GM19025 (cell line): ENCODE measurements around the gene GCKR.
A peak's percentile ranks its signal among the peaks of the same experiment; 100 is the strongest.

Experiments
- ATAC-seq: cut with Tn5 transposase; IDR thresholded peaks from one replicate; pipeline ENCODE4 v1.9.1; 2021; ENCODE audit warnings: mild to moderate bottlenecking, low read depth, moderate library complexity; ENCODE audit not compliant: unreplicated experiment

The GCKR gene, protein sequence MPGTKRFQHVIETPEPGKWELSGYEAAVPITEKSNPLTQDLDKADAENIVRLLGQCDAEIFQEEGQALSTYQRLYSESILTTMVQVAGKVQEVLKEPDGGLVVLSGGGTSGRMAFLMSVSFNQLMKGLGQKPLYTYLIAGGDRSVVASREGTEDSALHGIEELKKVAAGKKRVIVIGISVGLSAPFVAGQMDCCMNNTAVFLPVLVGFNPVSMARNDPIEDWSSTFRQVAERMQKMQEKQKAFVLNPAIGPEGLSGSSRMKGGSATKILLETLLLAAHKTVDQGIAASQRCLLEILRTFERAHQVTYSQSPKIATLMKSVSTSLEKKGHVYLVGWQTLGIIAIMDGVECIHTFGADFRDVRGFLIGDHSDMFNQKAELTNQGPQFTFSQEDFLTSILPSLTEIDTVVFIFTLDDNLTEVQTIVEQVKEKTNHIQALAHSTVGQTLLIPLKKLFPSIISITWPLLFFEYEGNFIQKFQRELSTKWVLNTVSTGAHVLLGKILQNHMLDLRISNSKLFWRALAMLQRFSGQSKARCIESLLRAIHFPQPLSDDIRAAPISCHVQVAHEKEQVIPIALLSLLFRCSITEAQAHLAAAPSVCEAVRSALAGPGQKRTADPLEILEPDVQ

DNA sequence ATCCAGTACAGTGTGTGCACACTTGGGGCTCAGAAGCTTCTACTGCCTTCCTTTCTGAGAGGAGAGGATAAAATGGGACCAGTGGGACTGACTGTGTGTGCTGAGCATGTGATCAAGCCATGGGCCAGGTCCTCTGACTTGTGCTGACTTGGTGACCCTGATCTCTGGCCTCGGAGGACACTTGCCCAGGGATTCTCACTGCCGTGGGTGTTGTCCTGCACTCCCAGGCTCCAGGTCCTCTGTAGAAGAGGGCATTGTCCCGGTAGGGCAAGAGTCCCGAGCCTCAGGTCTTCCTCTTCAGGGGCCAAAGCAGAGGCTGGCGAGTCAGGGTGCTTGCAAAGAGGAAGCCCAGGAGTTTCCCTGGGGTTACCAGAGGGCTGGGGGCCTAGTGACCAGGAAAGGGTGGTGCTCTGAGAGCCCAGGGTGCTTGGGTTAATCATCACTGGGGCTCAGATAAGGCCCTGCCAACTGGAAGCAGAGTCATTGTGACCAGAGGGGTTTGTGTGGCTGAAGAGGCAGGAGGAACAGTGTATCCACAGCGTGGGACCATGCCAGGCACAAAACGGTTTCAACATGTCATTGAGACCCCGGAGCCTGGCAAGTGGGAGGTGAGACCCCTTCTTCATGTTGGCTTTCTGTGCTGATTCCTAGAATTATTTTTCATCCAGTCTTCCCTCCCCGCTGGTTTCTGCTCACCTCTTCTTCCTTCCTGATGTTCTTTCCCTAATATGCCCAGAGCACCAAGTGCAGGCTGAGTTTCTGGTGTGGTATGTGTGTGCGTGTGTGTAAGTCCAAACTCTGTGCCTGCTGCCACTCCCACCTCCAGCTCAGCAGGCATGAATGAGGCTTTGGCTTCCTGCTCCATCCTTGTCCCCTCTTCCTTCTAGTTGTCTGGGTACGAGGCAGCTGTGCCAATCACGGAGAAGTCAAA is at the start of gene GCKR:
GCKR (plus strand) TSS at position 483 of the 931 bp plus-strand sequence; CDS start at position 549, 66 bp downstream.
- no peak for ATAC-seq

DNA sequence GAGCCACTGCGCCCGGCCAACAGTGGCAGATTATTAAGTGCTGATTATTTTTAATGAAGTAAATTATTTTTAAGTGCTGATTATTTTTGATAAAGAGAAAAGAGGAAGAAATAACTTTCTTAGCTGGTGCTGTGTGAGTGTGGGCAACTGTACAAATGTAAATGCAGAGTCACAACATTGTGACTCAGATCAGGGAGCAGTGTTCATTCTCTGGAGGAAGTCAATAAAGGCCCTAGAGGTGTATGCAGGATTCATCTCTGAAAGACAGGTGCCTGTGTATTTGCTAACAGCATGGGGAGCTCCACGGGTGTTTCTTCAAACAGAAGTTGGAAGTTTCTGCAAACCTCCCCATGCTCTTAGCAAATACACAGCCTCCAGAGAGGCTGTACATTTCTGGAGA is 48.3 kb upstream of the GCKR start:
- no peak for ATAC-seq

DNA sequence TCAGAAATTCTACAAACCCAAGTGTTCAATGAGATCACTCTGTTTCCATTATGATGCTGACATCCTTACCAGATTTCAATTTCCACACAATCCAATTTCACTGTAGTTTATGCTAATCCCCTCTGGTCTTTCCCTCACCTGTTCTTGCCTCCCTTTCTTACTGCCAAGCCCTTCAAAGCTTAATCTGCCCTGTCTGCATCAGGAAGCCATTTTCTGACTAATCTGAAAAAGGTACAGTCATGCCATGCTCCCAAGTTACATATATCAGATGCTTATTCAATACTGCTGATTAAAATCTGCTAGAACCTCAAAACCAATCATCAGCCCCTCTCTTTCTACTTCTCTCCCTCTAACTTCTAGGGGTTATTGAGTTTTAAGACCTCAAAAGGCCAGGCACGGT is 45.5 kb upstream of the GCKR start:
- ATAC-seq, result no peak

DNA sequence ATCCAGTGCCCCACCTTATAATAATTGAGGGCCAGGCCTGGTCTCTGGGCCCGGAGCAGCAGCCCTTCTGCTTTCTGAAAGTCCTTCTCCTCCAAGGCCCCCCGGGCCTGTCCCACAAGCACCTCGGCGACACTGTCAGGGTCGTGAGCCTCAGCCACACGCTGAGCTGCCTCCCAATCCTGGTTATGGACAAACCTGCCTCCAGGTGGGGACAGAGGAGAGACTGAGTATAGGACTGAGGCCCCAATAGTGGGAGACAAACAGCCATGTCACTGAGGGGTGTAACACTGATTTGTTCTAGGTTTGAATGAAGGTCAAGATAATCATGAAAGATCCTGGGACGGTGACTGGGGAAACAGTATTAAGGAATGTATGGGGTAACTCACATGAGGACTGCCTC is 42.7 kb upstream of the GCKR start:
- ATAC-seq, result no peak

DNA sequence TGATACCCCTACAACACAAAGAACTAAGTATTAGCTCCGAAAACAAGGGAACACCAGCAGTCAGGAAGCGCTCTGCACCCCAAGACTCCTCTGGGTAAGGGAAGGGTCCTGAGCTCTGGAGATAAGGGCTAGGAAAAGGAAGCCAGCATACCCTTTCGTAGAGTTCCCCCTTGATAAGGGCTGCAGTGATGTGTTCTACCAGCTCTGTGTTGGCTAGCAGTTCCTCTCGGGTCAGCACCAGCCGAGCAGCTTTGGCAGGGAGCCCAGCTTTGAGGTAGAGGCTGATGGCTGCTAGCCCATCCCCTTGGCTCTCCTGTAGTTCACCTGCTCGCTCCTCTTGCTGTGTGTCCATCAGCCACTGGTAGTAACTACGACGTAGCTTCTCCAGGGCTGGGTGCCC is 35.5 kb upstream of the GCKR start:
- no peak for ATAC-seq

DNA sequence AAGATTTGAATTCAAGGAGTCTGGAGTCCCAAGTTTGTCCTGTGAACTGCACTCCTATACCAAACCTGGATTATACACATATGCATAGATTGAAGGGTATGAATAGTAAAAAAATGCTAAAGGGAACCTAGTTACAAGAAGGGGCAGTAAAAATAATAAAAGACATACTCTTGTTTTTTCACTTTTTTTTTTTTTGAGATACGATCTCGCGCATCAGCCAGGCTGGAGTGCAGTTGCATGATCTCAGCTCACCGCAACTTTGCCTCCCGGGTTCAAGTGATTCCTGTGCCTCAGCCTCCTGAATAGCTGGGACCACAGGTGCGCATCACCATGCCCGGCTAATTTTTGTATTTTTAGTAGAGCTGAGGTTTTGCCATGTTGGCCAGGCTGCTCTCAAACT is 32.2 kb upstream of the GCKR start:
- ATAC-seq, result no peak

DNA sequence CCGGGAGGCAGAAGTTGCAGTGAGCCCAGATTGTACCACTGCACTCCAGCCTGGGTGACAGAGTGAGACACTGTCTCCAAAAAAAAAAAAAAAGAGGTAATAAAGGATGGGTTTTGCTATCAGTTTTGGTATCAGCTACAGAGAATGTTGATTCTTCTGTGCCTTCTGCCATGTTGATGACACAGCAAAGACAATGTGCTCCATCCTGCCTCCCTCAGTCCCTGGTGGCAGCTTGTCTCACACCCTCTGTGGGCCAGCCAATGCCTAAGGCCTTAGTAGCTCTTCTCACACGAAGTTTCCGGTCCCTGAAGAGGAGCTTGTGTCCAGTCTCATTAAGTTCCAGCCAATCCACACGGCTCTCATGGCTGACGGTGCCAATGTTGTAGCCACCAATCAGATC is 24.7 kb upstream of the GCKR start:
- no peak for ATAC-seq

DNA sequence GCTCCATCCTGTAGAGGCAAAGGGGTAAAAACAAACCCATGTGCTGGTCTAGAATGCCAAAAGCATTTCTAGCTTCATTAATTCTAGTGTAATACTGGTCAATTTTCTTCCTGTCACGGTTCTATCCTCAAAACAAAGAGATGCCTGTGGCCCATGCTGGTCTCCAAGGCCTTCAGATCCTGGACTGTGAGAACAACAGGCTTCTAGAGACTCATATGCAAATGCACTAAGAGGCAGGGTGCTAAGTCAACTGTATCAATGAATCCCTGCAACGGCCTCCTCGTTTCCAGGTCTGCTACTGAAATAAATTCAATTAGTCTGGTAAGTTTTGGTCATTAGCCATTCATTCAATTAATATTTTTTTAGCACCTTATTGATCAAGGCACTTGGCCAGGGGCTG is 11.1 kb upstream of the GCKR start:
- ATAC-seq, result no peak

DNA sequence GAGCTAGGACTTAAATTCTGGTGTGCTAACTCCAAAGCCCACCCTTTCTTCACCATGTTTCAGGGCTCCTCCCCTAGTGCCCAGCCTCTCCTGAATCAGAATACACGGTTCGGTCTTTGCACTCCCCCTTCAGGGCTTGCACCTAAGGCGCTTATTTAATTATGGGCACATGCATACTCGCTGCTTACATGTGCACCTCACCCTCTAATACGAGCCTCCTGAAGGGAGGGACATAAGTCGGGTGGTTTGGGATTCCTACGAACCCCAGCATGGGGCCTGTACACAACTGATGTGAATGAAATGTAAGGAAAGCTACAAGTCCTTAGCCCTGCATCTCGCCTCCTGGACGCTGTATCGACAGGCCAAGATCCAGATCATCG is 7.5 kb upstream of the GCKR start:
- ATAC-seq, result no peak

DNA sequence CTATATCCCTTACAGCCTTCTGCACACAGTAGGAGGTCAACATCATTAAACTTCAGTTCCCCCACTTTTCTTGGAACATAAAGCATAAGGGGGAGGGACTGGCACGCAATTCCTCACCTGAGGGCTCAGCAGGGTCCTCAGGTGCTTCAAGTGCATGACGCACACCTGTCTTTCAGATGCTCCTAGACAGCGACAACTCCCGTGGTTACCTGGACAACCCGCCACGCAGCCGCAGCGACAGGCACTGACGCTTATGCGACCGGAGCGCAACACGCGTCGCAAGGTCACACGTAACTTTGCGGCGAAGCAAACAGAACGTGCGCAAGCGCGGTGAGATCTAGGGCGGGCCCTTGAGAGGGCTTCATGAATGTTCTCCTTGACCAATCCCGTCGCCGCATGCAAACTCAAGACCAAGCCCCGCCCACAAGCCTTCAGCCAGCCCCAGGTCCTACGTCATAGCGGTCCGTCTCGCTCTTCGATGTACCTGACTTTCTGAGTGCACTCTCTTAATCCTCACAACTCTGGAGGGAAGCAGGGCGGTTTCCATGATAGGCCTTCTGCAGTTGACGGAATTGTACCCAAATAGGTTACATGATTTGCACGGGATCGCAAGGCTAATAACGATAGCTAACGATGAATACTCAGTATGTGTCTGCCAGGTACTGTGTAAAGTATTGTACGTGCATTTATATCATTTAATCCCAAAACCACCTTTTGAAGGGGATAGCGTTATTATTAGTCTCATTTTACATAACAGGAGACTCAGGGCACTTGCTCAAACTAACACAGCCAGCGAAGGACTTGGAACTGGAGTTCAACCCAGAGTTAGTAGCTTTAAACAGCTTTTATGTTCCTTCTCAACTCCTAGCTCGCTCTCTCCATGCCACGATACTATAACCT is 6.9 kb upstream of the GCKR start, which contains the start of gene IFT172:
IFT172 (minus strand) TSS at position 246 of the 900 bp plus-strand sequence; CDS start at position 156, 90 bp downstream.
- ATAC-seq, result peak; percentile 92

DNA sequence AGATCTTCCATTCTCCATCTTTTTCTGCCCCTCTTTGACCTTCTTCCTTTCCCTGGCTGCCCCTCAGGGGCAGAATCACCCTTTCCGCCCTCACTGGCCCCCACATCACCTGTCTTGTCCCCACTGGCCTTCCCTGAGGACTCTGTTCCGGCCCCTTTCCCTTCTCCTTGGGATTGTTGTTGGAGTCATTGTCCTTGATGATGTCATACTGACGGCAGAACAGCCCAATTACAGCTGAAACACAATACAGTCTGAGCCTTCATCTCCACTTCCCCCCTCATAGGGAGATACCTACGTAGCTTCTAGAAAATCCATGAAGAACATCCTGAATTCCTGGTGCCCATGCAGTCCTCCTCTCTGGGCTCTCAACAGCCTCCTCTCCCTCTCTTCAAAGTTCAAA is 4.1 kb upstream of the GCKR start:
- no peak for ATAC-seq

DNA sequence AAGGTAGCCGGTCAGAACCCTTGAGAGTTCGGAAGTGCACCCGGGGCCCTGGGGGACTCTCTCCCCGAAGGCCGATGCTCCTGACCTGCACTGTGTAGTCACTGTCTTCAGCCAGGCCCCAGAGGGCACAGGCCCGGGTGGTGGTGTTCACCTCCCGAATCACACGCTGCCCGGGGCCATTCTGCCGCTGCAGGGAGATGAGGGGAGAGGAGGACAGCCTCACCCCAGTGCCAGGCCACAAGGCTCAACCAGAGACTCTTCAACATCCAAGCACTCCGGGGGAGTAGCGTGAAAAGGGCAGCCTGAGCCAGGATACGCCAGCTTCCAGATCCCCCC is 2.7 kb upstream of the GCKR start:
- no peak for ATAC-seq

DNA sequence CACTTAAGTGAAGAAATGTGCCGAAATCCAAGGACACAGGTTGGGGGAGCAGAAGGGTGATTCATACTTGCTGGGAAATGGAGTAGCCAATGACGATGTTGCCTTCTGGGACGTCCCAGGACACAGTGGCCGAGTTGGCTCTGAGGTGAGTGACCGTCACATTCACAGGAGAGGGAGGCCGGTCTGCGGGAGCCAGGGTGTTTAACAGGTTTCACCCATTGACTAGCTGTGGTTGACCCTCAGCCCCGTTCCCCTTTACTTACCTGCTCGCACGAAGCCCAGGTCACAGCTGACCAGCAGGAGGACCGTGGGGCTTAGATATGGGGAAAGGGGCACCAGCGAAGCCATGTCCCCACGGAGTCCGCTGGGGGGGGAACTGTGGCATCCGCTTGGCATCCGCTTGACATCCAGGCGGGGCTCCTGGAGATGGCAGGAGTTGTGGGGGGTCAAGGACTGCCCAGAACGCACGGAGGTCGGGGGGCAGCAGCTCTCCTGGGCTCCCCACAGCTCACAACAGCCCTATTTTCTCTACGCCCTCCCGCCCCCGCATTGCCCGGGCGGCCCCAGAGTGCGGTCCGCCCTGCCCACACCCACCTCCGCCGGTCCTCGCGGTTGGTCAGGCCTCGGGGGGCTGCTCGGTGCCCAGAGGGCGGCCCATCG is 2.2 kb upstream of the GCKR start:
- ATAC-seq, result no peak

DNA sequence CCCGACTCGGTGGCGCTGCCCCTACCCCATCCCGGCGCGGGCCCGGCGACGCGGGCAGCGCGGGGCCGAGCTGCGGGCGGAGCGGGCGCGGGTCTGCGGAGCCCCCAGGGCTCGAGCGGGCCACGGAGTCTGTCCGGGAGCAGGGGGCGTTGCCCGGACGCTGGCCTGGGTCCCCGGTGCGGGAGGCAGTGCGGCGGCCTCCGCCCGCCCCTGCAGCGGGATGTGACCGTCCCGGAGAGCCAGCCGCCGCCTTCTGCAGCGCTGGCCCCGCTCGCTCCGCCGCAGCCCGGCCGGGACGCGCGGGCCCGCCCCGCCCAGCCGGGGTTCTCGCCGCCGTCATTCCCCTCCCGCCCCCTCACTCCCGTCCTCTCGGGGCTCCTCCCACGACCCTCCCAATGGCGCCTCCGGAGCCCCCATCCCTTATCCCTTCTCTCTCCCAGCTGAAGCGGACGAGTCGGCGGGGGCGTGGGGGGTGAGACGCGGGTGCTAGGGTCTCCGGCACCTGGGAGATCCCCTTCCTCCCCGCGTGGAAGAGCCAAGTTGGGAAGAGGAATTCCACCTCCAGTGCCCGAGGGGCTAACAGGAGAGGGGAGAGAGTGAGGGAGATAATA is 1.6 kb upstream of the GCKR start, which contains the start of gene FNDC4:
FNDC4 (minus strand) TSS at position 257 of the 611 bp plus-strand sequence. CDS start 521 bp downstream, outside the sequence.
- no peak for ATAC-seq

DNA sequence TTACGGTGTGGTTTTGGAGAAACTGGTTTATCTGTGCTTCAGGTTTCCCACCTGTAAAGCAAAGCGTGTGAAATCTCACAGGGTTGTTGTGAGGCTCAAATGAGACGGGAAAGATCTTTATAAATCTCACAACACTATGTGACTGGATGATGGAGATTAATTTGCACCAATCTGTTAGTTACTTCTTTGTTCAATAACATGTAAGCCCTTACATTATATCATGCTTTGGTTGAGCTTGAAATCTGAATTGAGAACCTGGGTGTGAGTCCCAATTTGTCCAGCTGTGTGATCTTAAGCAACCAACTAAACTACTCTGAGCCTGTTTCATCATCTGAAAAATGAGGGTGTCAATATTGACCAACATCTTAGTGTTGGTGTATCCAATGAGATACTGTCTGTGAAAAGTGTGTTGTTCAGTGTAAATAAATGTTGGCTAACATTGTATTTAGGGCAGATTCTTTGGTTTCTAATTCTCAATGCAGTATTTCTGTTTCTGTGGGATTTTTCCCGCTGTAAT is 741 bp upstream of the GCKR start:
- ATAC-seq, result no peak

DNA sequence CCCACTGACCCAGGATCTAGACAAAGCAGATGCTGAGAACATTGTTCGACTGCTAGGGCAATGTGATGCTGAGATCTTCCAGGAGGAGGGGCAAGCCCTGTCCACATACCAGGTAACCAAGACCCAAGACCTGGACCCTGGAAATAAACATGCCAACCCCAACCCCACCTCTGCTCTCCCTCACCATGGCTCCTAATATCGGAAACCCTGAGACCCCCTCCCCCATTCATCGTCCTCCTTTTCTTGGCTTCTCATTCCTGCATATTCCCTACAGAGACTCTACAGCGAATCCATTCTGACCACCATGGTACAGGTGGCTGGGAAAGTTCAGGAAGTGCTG is 619 bp downstream of the GCKR start:
- no peak for ATAC-seq

DNA sequence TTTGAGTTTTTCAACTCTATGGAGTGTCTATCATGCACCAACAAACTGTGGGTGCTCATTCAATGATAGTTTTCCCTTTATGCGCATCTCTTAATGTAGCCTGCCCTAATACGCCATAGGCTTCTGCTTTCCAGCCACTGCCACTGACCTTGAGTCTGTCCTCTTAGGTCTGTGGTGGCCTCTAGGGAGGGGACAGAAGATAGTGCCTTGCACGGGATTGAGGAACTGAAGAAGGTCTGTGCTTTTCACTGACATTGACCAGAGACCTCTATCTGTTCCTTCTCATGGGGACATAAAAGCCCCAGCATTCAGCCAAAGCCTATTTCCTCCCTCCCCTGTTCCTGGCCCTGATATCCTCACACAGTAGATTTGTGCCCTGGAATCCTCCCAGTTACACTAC is 2.3 kb downstream of the GCKR start:
- no peak for ATAC-seq

DNA sequence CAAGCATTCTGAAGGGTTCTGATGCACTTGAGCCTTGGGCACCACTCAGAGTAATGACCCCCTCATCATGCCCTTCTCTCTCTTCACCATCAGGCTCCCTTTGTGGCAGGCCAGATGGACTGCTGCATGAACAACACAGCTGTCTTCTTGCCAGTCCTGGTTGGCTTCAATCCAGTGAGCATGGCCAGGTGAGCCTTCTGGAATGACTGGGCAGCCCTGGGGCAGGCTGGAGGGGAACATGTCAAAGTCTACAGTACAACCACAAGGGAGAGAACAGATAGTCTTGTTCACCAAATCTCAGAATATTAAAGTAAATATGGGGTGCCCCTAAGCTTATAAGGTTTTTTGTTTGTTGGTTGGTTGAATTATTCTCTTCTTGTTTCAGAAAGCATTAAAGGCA is 4.4 kb downstream of the GCKR start:
- ATAC-seq, result no peak

DNA sequence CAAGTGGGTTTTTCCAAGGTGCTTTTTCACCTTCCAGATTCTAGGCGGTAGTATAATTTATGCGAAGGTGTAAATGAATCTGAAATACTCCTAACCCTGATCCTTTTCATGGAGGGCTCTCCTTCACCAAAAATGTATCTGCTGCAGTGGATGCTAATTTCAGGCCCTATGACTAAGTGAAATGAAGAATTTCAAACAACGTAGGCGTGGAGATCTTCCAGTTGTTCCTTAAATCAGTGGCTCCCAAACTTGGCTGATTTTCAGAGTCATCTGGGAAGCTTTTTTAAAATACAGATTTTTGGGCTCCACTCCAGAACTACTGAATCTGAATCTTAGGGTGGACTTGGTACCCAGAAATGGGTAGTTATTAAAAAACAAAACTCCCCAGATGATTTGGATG is 5.5 kb downstream of the GCKR start:
- no peak for ATAC-seq
